ENCODE results near the gene LRPPRC.

Gene LRPPRC

DNA sequence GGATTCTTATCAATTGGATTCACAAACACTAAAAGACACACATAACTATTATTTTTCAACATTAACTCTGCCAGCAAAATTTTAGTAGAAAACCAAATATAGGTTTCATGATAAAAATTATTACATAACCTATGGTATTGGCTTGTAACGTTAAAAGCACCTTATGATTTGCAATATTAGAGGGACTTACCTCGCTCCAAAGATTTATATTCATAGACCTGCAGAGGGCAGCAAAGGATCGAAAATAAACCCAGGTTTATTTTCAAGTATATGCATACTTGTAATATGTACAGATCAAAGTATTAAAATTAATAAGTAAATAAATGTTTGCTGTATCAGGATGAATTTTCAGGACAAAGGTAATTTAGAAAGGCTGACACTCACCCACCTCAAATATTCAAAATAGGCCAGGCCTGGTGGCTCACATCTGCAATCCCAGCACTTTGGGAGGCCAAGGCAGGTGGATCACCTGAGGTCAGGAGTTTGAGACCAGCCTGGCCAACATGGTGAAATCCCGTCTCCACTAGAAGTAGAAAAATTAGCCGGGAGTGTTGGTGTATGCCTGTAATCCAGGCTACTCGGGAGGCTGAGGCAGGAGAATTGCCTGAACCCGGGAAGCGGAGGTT, 45.3 kb downstream of the LRPPRC start:
- TF ChIP-seq, protein P1, sequence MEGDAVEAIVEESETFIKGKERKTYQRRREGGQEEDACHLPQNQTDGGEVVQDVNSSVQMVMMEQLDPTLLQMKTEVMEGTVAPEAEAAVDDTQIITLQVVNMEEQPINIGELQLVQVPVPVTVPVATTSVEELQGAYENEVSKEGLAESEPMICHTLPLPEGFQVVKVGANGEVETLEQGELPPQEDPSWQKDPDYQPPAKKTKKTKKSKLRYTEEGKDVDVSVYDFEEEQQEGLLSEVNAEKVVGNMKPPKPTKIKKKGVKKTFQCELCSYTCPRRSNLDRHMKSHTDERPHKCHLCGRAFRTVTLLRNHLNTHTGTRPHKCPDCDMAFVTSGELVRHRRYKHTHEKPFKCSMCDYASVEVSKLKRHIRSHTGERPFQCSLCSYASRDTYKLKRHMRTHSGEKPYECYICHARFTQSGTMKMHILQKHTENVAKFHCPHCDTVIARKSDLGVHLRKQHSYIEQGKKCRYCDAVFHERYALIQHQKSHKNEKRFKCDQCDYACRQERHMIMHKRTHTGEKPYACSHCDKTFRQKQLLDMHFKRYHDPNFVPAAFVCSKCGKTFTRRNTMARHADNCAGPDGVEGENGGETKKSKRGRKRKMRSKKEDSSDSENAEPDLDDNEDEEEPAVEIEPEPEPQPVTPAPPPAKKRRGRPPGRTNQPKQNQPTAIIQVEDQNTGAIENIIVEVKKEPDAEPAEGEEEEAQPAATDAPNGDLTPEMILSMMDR (IDR thresholded peaks at IDR 0.05; ENCODE audit: low read depth, low read length), result peak; percentile 46
- in situ Hi-C loops (cut with HindIII; ENCODE audit: low sequenced_read_pairs), result no loop called here
- DNase-seq (ENCODE audit: low read depth, low spot score), result peak; percentile 51
- H3K4me3 ChIP-seq (ENCODE audit: low read depth, low read length), result no peak overlapping the region

DNA sequence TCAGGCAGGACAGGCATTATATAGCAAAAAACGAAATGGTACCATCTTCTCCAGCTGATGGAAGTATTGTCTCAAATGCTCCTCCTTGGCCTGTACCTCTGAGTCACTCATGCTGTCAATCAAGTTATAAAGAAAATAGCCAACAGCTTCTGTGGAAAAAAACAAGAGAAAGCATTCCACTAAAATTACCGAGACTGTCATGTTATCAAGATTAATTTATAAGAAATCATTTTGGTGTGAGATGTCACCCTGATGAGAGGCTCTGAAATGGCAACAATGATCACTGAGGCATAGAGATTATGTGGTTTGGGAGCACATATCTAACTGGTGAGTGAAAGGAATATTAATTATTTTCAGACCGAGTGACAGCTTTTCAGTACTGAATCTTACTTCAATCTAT, 47.4 kb downstream of the LRPPRC start:
- DNase-seq (ENCODE audit: low read depth, low spot score), result no peak

DNA sequence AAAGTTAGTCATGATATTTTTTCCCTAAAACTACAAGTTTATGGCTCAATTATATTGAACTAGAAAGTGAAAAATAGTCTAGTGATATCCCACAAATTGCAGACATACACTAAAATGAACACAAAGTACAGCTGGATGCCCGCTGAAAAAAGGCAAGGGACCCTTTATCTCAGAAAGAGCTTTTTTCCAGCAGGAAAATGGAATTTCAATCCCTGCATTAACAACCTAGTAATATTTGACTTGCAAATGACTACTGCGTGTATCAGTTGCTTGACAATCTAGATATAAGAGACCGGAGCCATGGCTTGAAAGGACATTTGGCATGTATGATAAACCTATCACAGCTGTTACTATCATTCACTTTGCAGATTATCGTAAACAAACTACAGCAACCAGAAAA, 49.1 kb downstream of the LRPPRC start:
- in situ Hi-C loops (cut with HindIII; ENCODE audit: low sequenced_read_pairs), result no loop called here
- TF ChIP-seq, protein P1 (IDR thresholded peaks at IDR 0.05; ENCODE audit: low read depth, low read length), result no peak
- H3K4me3 ChIP-seq (ENCODE audit: low read depth, low read length), result no peak overlapping the region
- no peak for DNase-seq (ENCODE audit: low read depth, low spot score)

More for the DNA sequence above, 47.4 kb downstream of the LRPPRC start:
- TF ChIP-seq, protein P1 (IDR thresholded peaks at IDR 0.05; ENCODE audit: low read depth, low read length), result no peak
- H3K4me3 ChIP-seq (ENCODE audit: low read depth, low read length), result no peak overlapping the region
- in situ Hi-C loops (cut with HindIII; ENCODE audit: low sequenced_read_pairs), result no loop called here

DNA sequence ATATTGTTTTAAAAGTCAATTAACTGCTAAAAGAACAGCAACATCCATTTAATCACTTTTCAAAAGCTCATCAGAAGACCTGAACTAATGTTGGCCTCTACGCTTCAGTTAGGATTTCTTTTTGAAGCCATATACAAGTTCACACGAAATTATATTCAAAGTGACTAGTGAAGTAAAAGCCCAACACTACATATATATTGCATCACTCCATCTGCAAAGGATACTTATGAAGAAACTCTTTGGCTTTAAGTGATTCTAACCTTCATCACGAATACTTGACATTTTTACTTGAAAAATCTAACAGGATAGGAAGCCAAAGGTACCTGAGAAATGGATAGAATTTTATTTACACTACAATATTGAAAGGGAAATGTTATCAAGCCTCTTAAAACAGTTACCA, 50.4 kb downstream of the LRPPRC start:
- TF ChIP-seq, protein P1 (IDR thresholded peaks at IDR 0.05; ENCODE audit: low read depth, low read length), result no peak
- DNase-seq (ENCODE audit: low read depth, low spot score), result no peak
- H3K4me3 ChIP-seq (ENCODE audit: low read depth, low read length), result no peak overlapping the region
- in situ Hi-C loops (cut with HindIII; ENCODE audit: low sequenced_read_pairs), result no loop called here

DNA sequence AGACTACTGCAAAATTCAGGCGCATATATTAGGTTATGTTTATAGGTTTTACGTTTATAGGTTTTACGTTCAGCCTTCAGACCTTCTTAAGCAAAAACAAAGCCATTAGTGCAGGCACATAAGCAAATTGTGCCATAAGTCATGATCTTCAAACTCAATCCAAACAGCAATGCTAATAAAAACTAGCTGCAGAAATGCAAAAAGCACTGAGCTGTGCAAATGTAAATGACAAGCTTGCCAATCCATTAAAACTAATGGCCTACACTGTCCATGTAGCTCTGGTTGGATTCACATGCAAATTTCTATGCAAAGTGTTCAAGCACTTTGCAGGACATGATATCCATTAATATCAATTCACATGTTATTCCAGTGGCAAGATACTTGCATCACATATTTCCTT, 50.9 kb downstream of the LRPPRC start:
- TF ChIP-seq, protein P1 (IDR thresholded peaks at IDR 0.05; ENCODE audit: low read depth, low read length), result no peak
- H3K4me3 ChIP-seq (ENCODE audit: low read depth, low read length), result no peak overlapping the region
- DNase-seq (ENCODE audit: low read depth, low spot score), result no peak
- in situ Hi-C loops (cut with HindIII; ENCODE audit: low sequenced_read_pairs), result no loop called here

DNA sequence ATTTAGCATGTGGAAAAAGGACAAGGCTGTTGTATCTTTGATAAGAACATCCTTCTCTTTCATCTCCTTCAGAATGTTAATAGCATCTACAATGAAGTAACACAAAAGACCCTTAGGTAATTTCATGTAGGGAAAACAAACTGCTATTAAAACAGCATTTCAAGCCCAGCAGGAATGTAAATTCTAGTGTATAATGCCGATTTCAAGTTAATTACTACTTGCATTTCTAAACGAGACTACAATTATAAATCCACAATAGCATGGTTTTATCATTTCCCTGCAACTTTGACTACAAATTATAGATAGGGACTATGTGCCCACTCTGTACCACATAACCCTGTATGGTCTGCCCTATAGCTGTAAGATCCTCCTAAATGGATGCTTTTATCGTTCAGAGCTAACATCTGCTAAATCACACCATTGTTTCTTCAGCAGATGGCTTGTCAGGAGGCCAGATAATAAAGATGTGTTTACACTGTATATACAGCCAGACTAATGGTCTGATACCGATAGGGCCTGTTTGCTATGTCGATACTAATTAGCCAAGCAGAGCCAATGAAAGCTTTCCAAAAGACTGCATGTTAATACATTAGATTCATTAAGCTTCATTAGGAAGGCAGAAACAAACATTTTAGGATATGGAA, 51.9 kb downstream of the LRPPRC start:
- no peak for DNase-seq (ENCODE audit: low read depth, low spot score)
- TF ChIP-seq, protein P1 (IDR thresholded peaks at IDR 0.05; ENCODE audit: low read depth, low read length), result no peak
- no peak overlapping the region for H3K4me3 ChIP-seq (ENCODE audit: low read depth, low read length)
- in situ Hi-C loops (cut with HindIII; ENCODE audit: low sequenced_read_pairs), result no loop called here
